Activated T-cell treated with anti-CD3 and anti-CD28 coated beads for 4 hours (primary cell): Measurements from ENCODE around the gene PCAT6.
"Not testable (repeated sequence)": the region's sequence is repeated elsewhere in the genome, so short reads cannot be mapped to it uniquely, and the experiment has no call there.

ENCODE experiments used
- DNase-seq: peaks from one replicate; pipeline ENCODE4 v3.0.0-alpha.2; 2020

Gene PCAT6

DNA sequence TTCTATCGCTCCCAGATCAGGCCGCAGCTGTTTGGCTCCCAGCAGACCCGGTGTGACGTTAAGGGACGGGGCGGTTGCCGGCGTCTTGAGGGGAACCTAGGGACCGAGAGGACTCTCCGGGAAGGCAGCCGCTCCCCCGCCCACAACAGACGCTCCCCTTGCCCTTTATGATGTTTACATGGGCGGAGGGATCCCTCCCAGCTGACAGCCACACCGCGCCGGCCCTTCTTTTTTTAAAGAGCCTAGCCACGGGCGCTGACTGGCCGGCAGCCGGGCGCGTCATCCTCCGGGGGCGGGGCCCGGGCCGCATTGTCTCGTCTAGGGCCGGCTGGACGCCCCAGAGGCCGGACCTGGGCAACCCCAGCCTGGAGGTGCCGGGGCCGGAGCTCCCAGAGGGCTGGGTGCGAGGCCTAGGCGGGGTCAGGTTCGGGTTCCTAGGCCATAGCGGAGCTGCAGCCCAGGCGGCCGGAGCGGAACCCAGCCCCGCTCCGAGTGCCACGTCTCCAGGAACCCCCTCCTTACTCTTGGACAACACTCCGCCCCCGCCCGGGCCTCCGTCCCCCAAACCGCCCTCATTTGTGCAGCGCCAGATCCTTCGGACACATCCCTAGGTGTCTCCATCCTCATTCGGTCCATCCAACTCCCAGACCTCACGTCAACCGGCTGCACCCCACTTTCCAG lies at the start of gene PCAT6:
Gene PCAT6 (plus strand): TSS at position 340 of the 681 bp plus-strand sequence.
- DNase-seq, result peak; percentile 77

DNA sequence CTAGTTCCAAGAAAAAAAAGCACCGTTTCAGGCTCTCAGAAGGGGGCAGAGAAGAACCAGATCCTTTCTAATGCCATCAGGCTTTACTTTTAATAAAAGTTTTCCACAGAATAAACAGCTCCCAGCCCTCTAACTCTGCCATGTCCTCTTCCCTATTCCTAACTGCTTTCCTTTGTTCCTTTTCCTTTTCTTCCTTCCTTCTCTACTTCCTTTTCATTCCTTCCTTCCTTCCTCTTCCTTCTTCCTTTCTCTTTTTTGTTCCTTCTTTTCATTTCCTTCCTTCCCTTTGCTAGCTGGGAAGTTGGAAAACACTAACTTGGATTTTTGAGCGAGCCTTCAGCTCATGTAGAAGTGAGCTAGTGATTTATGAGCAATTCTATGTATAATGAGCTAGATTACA lies 48.7 kb upstream of the PCAT6 start:
- no peak for DNase-seq

DNA sequence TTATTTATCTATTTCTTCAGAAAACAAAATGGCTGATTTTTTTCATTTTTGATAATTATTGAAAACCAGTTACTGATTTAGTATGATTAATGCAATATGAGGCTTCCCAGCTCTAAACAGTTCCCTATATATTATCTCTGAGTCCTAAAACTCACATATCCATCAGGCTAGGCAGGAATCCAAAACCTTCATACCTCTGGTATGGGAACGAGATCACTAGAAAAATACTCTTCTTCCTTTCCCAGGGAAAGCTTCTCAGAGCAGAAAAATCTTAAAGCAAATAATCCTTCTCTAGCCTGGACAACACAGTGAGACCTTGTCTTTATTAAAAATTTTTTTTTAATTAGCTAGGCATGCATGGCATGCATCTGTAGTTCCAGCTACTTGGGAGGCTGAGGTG lies 45.0 kb upstream of the PCAT6 start:
- no peak for DNase-seq

DNA sequence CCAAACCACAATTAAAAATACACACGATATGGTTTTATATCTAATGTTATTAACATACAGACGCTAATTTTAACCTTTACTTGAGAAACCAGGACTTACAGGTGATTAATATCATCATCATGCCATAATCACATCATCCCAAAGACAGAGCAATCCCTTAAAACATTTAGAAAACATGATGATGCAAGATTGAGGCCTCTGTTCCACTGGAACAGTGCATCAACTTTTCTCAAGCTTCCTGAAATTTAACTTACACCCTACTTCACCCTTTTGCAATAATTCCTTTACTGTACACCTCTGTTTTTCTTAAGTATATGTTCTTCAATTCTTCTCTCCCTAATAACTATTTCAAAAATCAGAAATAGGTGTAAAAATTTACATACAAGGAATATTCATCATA lies 40.6 kb upstream of the PCAT6 start:
- DNase-seq, result no peak

DNA sequence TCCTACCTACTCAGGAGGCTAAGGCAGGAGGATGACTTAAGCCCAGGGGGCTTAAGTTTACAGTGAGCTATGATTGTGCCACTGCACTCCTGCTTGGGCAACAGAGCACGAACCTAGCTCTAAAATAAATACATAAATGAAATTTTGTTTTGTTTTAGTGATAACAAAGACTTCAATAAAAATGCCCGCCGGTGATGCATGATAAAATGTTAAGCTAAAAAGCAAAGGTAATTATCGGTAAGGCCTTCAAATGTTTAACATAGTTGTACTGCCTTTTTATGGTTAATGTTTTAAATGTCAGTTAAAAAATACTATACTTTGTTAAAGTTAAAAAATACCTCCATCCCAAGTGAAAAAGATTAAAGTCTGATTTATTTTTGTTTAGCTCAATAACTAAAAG lies 29.6 kb upstream of the PCAT6 start:
- DNase-seq, result no peak

DNA sequence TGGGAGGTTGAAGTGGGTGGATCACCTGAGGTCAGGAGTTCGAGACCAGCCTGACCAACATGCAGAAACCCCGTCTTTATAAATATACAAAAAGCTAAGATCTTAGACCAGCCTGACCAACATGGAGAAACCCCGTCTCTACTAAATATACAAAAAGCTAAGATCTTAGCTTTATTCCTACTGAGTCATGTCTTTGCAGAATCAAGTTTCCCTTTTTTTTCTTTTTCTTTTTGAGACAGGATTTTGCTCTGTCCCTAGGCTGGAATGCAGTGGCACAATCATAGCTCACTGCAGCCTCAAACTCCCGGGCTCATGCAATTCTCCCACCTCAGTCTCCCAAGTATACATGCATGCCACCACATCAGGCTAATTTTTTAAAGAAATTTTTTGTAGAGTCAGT lies 23.9 kb upstream of the PCAT6 start:
- DNase-seq, result no peak

DNA sequence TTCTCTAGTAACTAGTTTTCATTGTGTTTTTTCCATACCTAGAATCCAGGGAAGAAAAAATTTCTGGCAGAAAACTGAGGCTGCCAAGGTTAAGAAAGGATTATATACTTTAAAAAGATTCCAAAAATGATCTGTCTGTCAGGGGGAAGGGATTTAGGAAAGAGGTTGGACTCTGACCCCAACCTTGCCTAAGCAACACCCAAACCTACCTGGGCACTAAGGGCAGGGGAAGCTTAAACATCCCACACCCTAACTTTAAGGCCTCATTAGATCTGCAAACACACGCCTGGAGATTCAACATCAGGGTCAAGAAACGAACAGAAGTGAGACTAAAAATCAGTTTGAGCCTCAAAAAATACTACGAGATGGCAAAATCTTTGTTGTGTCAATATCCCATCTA lies 22.0 kb upstream of the PCAT6 start:
- DNase-seq, result no peak

DNA sequence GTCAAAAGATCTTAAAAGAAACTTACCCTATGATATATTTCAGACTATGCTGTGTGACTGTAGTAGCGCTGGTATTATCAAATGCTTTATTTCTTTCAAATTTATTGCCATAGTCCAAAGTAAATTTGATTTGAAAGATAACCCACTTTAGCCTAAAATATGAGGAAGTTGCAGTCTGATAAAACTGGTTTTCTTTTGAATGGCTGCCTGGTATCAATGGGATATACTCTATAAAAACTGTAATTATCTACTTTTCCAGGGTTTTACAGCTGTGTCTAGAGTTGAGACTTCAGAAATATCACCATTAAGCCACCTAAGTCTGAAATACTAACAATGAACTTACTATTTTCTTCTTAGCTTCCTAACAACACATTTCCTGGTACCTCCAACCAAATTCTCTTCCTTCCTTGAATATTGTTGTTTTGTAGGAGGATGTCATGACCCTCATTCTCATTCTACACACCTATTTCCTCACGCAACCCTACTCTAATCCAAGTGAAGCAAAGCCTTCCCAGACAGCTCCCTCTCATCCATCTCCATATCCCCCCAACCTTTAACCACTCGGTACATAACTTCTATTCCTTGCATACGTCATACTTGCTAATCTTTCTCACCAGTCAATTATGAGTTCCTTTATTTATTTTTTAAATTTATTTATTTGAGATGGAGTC lies 19.5 kb upstream of the PCAT6 start:
- no peak for DNase-seq

DNA sequence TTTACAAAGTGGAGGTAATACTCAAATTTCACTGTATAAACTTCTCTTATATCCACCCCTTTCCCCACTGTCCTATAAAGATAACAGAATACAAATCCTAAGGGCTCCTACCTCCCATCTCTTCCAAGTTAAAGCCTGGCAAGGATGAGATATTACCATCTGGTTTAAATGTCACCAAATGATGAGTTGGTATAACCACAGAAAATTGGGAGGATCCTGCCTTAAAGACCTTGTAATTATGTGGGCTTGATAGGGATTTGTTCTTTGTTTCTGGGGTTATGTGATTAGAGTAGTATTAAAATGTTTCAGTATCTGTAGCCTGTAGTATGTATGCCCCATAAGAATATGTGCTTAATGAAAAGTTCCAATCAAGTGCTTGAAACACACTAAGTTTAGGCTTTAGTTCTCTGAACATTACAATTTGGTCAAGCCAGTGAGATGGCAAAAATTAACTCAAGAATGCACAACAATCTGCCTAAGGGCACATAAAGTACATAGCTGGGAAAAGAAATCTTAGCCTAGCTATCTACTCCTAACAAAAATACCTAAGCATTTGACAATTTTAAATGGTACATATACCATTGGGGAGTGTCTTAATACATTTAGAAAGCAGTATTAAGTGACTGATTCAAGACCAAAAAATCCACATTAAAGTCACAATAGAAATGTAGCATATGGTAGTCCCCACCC lies 16.6 kb upstream of the PCAT6 start:
- no peak for DNase-seq

DNA sequence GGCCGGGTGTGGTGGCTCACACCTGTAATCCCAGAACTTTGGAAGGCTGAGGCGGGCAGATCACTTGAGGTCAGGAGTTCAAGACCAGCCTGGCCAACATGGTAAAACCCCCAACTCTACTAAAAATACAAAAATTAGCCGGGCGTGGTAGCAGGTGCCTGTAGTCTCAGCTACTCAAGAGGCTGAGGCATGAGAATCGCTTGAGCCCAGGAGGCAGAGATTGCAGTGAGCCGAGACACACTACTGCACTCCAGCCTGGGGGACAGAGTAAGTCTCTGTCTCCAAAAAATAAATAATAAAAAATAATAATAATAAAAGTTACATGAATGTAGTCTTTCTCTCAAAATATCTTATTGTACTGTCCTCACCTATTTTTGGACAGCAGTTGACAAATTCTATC lies 15.8 kb upstream of the PCAT6 start:
- not testable (repeated sequence) for DNase-seq

DNA sequence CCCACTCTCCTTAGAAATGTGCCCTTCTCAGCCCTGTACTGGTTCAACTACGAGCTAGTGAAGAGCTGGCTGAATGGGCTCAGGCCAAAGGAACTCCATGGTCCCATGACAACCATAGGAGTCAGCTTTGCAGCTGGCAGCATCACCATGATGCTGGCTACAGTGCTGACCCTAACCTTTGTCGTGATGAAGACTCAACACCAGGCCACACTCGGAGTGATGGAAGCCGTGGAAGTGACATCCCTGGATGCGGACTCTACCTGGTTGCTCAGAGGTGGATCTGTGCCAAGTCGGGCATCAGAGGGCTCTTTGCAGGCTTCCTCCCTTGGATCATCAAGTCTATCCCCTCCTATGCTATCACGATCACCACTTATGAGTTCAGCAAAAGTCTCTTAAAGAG lies 14.1 kb upstream of the PCAT6 start:
- no peak for DNase-seq

DNA sequence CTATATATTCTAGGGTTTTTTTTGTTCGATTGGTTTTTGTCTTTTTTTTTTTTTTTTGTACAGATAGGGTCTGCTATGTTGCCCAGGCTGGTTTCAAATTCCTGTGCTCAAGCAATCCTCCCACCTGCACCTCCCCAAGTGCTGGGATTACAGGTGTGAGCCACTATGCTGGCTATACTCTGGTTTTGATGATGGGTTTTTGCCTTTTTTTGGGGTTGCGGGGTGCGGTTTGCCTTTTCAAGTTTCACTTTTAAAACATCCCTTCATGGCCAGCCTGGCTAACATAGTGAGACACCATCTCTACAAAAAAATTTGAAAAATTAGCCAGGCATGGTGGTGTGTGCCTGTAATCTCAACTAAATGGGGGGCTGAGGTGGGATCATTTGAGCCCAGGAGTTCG lies 12.5 kb upstream of the PCAT6 start:
- DNase-seq, result no peak

DNA sequence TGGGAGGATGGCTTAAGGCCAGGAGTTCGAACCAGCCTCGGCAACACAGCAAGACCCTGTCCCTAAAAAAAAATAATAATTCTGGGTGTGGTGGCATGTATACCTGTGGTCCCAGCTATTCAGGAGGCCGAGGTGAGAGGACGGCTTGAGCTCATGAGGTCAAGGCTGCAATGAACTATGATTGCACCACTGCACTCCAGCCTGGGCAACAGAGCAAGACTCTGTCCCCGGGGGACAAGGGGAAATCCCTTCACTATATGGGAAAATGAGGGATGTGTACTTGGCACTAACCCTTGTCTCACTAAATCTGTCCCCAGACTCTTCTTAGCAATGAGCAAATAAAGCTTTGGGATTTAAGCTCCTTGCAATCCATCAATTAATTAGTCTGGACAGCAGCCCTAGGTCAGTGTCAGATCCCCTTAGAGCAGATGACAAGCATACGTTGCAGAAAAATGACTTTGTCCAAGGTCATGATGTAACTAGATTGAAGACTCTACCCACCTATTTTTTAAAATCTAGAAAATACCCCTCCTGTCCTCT lies 11.9 kb upstream of the PCAT6 start:
- DNase-seq, result no peak

DNA sequence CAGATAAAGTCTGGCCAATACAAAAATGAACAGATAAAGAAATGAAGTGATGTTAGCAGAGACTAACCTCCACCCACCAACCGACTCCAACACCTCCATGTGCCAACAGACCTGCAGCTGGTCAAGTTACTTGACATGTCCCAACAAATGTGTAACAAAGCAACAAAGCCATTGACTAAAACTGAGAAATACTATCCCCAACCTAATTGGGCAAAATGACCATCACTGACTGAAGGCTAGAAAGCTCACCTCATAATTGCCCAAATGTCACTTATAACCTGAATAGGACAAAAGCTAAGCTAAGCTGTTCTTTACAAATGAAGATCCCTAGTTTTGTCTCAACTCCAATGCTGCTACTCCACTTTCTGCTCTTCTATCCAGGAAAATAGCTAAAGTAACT lies 10.0 kb upstream of the PCAT6 start:
- no peak for DNase-seq

DNA sequence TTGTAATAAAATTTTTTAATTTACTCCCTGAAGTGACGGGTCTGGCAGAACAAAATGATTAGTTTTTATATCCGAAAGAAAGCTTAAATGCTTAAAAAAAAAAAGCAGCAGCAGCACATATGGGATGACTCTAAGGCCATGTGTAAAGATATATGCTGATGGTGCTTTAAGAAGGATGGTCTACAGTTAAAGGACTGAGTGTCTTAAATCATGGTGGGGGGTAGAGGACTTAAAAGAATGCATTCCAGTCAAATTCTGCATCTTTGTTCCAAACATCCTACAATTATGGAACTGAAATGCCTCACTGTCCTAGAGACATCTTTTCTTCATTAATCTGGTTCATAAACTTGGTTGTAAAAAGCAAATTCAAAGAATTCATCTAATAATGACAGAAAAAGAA lies 9.6 kb upstream of the PCAT6 start:
- no peak for DNase-seq

DNA sequence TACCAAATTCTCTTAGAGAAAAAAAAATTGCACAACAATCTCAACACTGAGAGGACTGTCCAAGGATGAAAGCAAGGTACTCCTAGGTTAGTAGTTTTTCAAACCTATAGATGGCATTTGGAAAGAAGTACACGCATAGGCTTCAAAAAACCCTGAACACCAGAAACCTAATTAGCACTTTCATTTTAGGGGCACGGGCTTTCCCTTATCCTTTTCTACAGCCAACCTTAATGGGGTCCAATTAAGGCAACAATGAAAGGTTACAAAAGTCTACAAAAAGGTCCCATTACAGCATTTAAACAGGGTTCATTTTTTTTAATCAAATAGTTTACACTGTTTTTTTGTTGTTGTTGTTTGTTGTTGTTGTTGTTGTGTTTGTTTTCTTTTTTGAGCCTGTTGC lies 8.7 kb upstream of the PCAT6 start:
- DNase-seq, result no peak

DNA sequence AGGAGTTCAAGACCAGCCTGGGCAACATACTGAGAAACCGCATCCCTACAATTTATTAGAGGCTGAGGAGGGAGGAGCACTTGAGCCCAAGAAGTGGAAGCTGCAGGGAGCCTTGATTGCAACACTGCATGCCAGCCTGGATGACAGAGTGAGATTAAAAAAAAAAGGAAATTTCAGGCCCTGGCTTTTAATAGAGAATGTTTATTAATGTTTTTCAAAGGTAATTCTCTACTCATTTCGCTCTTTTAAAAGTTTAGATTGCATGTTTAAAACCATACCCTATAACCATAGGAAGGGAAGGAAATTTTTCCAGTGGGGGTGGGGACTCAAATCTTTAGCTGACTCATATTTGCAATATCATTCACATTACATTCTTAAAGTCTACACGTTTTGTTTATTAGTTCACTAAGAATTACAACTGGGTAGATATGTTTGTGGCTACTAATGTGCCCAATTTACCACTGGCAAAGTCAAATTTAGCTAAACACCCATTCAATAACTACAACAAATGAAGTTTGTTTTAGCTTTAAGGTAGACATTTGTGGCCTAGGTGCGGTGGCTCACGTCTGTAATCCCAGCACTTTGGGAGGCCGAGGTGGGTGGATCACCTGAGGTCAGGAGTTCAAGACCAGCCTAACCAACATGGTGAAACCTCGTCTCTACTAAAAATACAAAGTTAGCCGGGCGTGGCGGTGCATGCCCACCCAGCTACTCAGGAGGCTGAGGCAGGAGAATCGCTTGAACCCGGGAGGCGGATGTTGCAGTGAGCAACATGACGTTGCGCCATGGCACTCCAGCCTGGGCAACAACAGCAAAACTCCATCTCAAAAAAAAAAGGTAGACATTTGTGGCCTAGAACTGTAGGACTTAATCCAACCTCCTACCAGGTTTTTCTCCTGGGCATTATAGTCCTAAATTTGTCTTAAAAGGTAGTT lies 7.5 kb upstream of the PCAT6 start:
- DNase-seq, result no peak

DNA sequence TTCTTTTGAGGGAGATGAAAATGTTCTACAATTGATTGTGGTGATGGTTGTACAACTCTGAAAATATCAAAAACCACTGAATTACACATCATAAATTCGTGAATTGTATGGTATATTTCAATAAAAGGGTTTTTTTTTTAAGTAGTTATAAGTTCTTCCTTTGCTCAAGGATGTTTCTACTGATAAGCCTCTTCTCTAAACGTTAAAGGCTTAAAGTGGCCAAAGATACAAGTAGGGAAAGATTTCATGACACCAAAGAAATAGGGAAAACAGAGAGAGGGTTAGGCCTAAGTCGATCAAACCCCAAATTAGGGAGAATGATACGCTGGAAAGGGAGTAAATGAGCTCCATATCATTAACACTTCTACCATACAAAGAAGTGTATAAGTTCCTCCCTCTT lies 6.6 kb upstream of the PCAT6 start:
- DNase-seq, result no peak

DNA sequence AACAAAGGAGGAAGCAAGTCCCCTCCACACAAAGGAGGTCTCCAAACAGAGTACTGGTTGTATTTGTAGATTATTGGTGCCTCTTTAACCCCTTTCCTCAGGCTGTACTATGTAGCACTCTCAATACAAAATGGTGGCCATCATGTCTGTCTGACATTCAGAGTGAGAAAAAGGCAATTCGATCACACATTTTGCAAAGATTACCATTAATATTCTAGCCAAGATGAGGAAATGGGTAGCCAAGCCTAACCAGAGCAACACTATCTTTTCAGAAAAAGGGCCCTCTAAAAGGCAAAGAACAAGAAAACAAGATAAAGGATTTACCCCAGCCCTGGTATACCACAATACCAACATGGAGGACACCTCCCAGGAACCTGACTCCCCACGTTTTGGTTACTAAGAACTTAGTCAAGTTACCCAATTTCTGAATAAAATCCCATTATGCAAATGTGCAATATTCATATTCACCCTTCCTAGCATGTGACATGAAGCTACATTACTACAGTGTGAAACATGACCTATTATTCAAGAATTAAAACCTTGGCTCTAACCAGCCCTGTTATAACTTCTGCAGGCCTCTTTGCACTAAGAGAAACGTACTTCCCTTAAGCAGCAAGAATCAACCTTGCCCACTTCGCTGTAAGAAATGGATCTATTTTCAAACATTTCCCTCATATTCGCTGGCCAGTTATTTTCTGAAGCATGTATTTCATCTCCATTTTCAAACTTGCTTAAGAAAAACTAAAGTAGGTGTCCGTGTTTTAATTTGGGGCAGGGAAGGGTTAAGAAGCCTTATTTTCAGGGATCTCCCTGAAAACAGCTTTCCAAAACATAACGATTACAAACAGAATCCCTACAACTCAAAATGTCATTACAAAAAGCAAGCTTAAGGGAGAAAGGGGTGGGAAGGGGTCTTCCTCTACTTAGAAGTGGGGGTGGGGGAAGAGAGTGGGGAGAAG lies 4.6 kb upstream of the PCAT6 start:
- DNase-seq, result no peak

DNA sequence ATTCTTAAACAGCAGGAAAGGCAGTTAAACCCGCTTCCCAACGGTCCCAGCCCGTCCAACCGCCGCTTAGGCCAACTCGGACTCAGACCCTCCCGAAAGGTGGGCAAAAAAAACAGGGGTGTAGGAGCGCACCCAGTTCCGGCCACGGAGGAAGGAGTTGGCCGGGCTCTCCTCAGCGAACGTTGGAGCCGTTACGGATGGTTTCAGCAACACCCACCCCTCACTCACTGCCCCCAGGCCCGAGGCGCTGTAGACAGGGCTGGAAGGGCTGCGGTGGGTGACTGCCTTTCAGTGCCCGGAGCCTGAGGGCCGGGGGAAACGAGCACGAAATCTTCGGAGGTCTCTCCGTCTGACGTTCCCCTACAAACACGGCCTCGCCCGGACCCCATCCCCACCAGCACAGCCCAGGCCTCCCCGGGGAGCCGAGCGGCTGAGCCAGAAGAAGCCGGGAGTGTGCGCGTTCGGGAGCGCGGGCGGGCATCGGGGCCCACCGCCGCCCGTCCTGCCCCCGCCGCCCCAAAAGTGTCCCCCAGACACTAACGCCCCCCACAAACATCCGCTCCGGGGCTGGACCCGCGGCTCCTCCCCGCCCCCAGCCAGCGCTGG lies 3.8 kb upstream of the PCAT6 start:
- no peak for DNase-seq

DNA sequence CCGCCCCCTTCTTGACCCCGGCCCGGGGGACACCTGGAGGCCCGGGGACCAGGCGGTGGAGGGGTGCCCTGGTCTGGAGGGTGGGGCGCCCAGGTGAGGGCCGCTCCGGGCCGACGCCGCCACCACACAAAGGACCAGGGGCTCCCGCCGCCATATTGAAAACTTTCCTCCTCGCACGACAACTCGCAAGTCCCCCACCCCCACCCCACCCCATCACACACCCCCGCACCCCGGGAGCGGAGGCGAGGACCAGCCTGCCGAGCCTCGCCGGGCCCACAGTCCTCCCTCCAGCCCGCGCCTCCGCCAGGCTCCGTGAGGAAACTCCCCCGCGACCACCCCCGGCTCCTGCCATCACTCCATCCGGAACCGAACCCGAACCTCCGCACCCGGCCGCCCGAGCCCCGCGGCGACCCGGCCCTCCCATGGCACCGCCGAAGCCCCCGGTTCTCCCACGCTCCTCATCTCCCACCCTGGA lies 3.3 kb upstream of the PCAT6 start:
- DNase-seq, result peak; percentile 58
